GM18505 (cell line): Measurements from ENCODE around the gene CCDC127.
"Not testable (repeated sequence)": the region's sequence is repeated elsewhere in the genome, so short reads cannot be mapped to it uniquely, and the experiment has no call there.

Experiments
- ATAC-seq: cut with Tn5 transposase; IDR thresholded peaks from one replicate; pipeline ENCODE4 v1.9.1; 2021; ENCODE audit not compliant: unreplicated experiment
- POLR2A ChIP-seq: IDR thresholded peaks from 4 replicates; pipeline ENCODE4 v1.6.1; 2011; ENCODE audit warnings: borderline replicate concordance; ENCODE audit not compliant: insufficient read depth, insufficient read length; ENCODE audit errors: extremely low read depth

CCDC127 gene

GRCh38 chr5:169071-169727, 48.8 kb downstream of the CCDC127 start:
- TF ChIP-seq POLR2A: no peak
- no peak for ATAC-seq

DNA sequence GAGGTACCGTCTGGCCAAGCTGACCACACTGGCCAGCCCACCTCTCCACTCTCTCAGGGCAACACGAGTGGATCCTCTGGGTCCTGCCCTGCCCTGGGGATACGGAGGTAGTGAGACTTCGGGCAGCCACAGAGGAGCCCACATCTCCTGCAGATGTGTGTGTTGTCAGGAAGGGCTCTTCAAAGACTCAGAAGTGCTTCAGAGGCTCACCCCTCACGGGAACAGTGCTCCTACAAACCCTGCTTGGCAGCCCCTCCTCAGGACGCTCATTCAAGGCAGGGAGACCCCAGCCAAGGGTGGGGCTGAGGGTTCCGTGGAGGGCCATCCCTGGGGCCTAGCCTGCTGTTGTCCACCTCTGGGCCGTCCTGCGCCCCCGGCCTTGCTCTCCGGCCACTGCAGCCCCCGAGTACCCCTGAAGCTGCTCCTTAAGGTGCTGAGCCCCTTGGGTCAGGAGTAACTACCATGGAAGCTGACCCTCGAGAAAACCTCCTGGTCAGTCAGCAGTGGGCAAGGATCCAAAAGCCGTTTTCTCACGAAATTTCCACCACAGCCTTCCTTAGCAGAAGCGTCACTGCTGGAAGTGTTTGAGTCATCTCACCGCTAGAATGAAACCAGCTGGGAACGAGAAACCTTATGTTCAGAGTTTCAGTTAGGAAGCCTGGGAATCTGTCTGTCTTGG, 49.8 kb downstream of the CCDC127 start:
- no peak for TF ChIP-seq POLR2A

DNA sequence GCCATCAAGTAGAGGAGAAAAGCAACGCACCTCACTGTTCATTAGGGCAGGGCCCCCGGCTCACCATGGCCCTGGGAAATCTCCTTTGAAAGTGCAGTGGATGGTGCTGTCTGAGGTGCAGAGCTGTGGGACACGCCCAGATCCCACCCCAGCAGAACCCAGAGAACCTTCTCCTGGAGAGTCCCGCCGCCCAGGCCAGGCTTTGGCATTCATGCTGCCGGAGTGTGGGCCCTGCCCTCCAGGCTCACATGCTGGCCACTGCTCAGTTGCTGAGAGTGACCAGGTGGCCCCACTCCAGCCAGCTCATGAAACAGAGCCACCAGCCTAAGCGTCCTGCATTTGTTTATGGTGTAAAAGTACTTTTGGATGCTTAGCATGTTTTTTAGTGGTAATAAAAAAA, 50.4 kb downstream of the CCDC127 start:
- TF ChIP-seq POLR2A: no peak
- ATAC-seq: no peak

More for the DNA sequence above, 49.8 kb downstream of the CCDC127 start:
- no peak for ATAC-seq

GRCh38 chr5:166441-167372, 51.2 kb downstream of the CCDC127 start:
- no peak for TF ChIP-seq POLR2A
- ATAC-seq: no peak

- ATAC-seq: not testable (repeated sequence)
Observed at GRCh38 chr5:164783-165182, 53.2 kb downstream of the CCDC127 start.

- no peak for ATAC-seq
- no peak for TF ChIP-seq POLR2A
Observed at GRCh38 chr5:164244-164643, 53.7 kb downstream of the CCDC127 start.

GRCh38 chr5:163841-164240, 54.1 kb downstream of the CCDC127 start:
- TF ChIP-seq POLR2A: no peak
- ATAC-seq: no peak

- no peak for ATAC-seq
- TF ChIP-seq POLR2A: no peak
Observed at GRCh38 chr5:163338-163620, 54.7 kb downstream of the CCDC127 start.

DNA sequence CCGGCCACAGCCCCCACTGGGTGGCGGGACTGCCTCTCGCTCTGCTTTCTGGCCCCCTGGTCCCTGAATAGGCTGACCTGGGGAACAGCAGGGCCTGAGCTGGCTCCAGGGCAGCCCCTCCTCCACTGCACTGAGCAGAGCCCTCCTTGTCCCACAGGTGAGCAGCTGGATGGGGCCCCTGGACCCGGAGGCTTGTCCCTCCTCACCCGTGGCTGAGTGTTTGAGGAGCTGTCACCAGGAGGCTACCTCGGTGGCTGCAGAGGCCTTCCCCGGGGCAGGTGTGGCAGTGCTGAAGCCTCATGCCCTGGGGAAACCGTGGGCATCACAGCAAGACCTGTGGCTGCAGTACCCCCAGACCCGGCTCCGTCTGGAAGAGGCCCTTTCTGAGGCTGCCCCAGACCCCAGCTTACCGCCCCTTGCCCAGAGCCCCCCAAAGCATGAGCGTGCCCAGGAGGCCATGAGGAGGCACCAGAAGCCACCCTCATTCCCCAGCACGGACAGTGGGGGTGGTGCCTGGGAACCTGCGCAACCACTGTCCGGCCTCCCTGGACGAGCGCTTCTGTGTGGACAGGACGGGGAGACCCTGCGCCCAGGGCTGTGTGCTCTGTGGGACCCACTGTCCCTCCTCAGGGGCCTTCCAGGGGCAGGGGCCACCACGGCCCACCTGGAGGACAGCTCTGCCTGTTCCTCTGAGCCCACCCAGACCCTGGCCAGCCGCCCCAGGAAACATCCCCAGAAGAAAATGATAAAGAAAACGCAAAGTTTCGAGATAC, 55.2 kb downstream of the CCDC127 start:
- no peak for ATAC-seq
- no peak for TF ChIP-seq POLR2A

DNA sequence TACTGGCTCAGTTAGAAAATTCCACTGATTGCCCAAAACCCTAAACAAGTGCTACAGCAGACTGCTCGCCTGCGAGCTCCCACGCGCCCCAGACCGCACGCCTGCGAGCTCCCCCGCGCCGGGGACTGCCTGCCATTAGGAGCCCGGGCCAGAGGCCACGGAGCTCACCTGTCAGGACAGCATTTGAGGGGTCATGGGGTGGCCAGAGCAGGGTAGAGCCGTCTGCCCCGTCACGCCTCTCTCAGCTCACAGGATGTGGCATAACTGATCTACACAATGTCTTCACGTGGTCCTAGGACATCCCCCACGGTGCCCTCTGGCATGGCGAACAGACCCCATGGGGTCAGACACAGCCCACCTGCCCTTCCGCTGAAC, 55.8 kb downstream of the CCDC127 start:
- no peak for TF ChIP-seq POLR2A
- no peak for ATAC-seq

DNA sequence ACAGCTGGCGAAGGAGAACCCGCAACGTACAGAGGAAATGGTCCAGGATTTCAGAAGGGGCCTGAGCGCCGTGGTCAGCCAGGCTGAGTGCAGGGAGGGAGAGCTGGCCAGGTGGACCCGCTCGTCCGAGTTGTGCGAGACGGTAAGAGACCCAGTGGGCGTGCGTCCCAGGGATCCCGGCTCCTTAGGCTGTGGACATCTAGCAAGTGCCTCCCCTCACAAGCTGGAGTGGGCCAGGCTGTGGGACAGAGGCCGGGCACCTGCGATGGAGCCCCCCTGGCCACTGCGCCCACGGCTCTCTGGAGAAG, 56.2 kb downstream of the CCDC127 start:
- TF ChIP-seq POLR2A: no peak
- ATAC-seq: no peak

GRCh38 chr5:160921-161802, 56.8 kb downstream of the CCDC127 start:
- ATAC-seq: no peak
- TF ChIP-seq POLR2A: no peak

GRCh38 chr5:160173-160510, 57.8 kb downstream of the CCDC127 start:
- no peak for ATAC-seq
- no peak for TF ChIP-seq POLR2A
